ENCODE results near the gene CCDC54. TPM values are rescaled to one million over a fixed set of nuclear protein-coding genes. Genes with fewer than 3 reads are reported as not detected.
"Not testable (repeated sequence)": the region's sequence is repeated elsewhere in the genome, so short reads cannot be mapped to it uniquely, and the experiment has no call there.

CCDC54 gene
- not detected for total RNA-seq

- DNase-seq (ENCODE audit: extremely low spot score in 2 of 2) = no peak
- intact Hi-C loops (cut with DNase I) = no loop called here
- no peak for TF ChIP-seq CTCF (IDR thresholded peaks at IDR 0.05)
- TF ChIP-seq POLR2A (IDR thresholded peaks at IDR 0.05) = no peak
- no peak for TF ChIP-seq POLR2AphosphoS5 (IDR thresholded peaks at IDR 0.05; ENCODE audit: insufficient read depth in 1 of 2, low read depth in 1 of 2)
- H3K4me3 ChIP-seq = no peak within 1 kb of the TSS
- H3K9me3 ChIP-seq = no peaks in the 10 kb centered on the region
- H3K27ac ChIP-seq = no peak within 1 kb of the TSS
- no peaks in the 10 kb centered on the region for H3K36me3 ChIP-seq
- H3K27me3 ChIP-seq = no peaks in the 10 kb centered on the region
- no peaks in the 10 kb centered on the region for H3K4me1 ChIP-seq
Measured at GRCh38 chr3:107377151-107377550, at the start of gene CCDC54. Gene CCDC54 (plus strand): TSS chr3:107377439. CDS start chr3:107377588, 149 bp downstream.

DNA sequence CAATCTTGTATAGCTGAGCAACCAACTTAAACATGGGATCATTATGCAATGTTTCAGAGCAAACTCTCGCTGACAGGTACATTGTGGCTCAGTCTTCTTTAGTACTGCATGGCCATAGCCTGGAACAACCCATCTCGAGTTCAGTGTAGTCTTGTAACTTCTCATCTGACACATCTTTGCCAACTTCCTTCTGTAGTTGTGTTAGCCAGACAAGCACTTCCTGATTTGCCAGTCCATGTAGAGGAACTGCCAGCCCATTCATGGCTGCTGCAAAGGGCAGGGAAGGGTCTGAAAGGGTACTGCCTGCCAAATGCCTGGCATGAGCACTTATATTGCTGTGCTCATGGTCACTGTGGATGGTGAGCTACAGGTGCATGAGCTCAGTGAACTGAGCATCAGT lies 49.2 kb upstream of the CCDC54 start:
- H3K4me1 ChIP-seq = no peaks in the 10 kb centered on the region
- H3K27ac ChIP-seq = no peak overlapping the region
- TF ChIP-seq POLR2AphosphoS5 (IDR thresholded peaks at IDR 0.05; ENCODE audit: insufficient read depth in 1 of 2, low read depth in 1 of 2) (no peak), CTCF (IDR thresholded peaks at IDR 0.05) (no peak), POLR2A (IDR thresholded peaks at IDR 0.05) (no peak)
- H3K36me3 ChIP-seq = no peaks in the 10 kb centered on the region
- H3K9me3 ChIP-seq = no peaks in the 10 kb centered on the region
- DNase-seq (ENCODE audit: extremely low spot score in 2 of 2) = no peak
- H3K27me3 ChIP-seq = no peaks in the 10 kb centered on the region
- intact Hi-C loops (cut with DNase I) = no loop called here
- no peak overlapping the region for H3K4me3 ChIP-seq

GRCh38 chr3:107329088-107329487 lies 48.2 kb upstream of the CCDC54 start:
- no peak for DNase-seq (ENCODE audit: extremely low spot score in 2 of 2)
- Histone ChIP-seq H3K9me3 (no peaks in the 10 kb centered on the region), H3K36me3 (no peaks in the 10 kb centered on the region), H3K27me3 (no peaks in the 10 kb centered on the region), H3K27ac (no peak overlapping the region), H3K4me3 (no peak overlapping the region), H3K4me1 (no peaks in the 10 kb centered on the region)
- intact Hi-C loops (cut with DNase I) = no loop called here
- TF ChIP-seq POLR2AphosphoS5 (IDR thresholded peaks at IDR 0.05; ENCODE audit: insufficient read depth in 1 of 2, low read depth in 1 of 2) (no peak), CTCF (IDR thresholded peaks at IDR 0.05) (no peak), POLR2A (IDR thresholded peaks at IDR 0.05) (no peak)

DNA sequence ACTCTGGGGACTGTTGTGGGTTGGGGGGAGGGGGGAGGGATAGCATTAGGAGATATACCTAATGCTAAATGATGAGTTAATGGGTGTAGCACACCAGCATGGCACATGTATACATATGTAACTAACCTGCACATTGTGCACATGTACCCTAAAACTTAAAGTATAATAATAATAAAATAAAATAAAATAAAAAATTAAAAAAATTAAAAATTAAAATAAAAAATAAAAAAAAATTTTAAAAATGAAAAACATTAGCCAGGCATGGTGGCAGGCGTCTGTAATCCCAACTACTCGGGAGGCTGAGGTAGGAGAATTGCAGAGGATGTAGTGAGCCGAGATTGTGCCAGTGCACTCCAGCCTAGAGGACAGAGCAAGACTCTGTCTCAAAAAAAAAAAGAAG lies 37.5 kb upstream of the CCDC54 start:
- H3K4me1 ChIP-seq; intact Hi-C loops (cut with DNase I); H3K9me3 ChIP-seq; H3K4me3 ChIP-seq; H3K27ac ChIP-seq; H3K36me3 ChIP-seq; H3K27me3 ChIP-seq; DNase-seq (ENCODE audit: extremely low spot score in 2 of 2): not testable (repeated sequence)

GRCh38 chr3:107344722-107345121 lies 32.5 kb upstream of the CCDC54 start:
- Histone ChIP-seq H3K27me3 (no peaks in the 10 kb centered on the region), H3K9me3 (no peaks in the 10 kb centered on the region), H3K4me3 (no peak overlapping the region), H3K4me1 (no peaks in the 10 kb centered on the region), H3K27ac (no peak overlapping the region), H3K36me3 (no peaks in the 10 kb centered on the region)
- intact Hi-C loops (cut with DNase I) = no loop called here
- no peak for DNase-seq (ENCODE audit: extremely low spot score in 2 of 2)
- TF ChIP-seq POLR2A (IDR thresholded peaks at IDR 0.05) = no peak
- TF ChIP-seq CTCF (IDR thresholded peaks at IDR 0.05) = no peak
- no peak for TF ChIP-seq POLR2AphosphoS5 (IDR thresholded peaks at IDR 0.05; ENCODE audit: insufficient read depth in 1 of 2, low read depth in 1 of 2)
